Left ventricle myocardium superior (tissue), 1 donor: ENCODE data around the gene EHMT2. TPM values are rescaled to one million over a fixed set of nuclear protein-coding genes. Genes with fewer than 3 reads are reported as not detected.
"Not testable (repeated sequence)": the region's sequence is repeated elsewhere in the genome, so short reads cannot be mapped to it uniquely, and the experiment has no call there.

Source experiments
- ATAC-seq: fragments of 200-7000 bp; cut with Tn5 transposase; one replicate; pipeline ENCODE4 v1.9.1; 2020; ENCODE audit warnings: mild to moderate bottlenecking, moderate library complexity
- DNase-seq: peaks from one replicate; pipeline ENCODE4 v3.0.0-alpha.2; 2020
- intact Hi-C: fragments of 100-400 bp; cut with micrococcal nuclease; formaldehyde crosslinking; loops from one replicate; pipeline ENCODE4 v1.11.0; 2022
- total RNA-seq: library from RNA; stranded (reverse); fragmentation: NEBNext Ultra II Directional; extraction: Animal tissue kit (Norgen Biotek cat#: 25700); gene quantifications from one replicate; pipeline ENCODE4 v1.2.1, GENCODE V29; 2021
- donor health status: DM: no; HTN: yes; CAD: no; lungs with severe emphysema.

Gene EHMT2
- total RNA-seq, 1 donor from 2014 or later: 17.1 TPM

GRCh38 chr6:31918069-31918720, 20.7 kb upstream of the EHMT2 start:
- no peak for DNase-seq
- intact Hi-C loops: no loop called here
- ATAC-seq: no peak

GRCh38 chr6:31915756-31916155, 18.3 kb upstream of the EHMT2 start:
- intact Hi-C loops: no loop called here
- ATAC-seq (no peak), DNase-seq (no peak)

GRCh38 chr6:31915351-31915750, 17.9 kb upstream of the EHMT2 start:
- intact Hi-C loops: no loop called here
- ATAC-seq (no peak), DNase-seq (no peak)

GRCh38 chr6:31911826-31912585, 14.5 kb upstream of the EHMT2 start:
- DNase-seq (no peak), ATAC-seq (no peak)
- intact Hi-C loops: no loop called here

- intact Hi-C loops, ATAC-seq: not testable (repeated sequence)
These were observed 11.8 kb upstream of the EHMT2 start for GRCh38 chr6:31909298-31909697.

GRCh38 chr6:31908791-31909190, 11.3 kb upstream of the EHMT2 start:
- DNase-seq (no peak), ATAC-seq (no peak)
- intact Hi-C loops: no loop called here

More at GRCh38 chr6:31909298-31909697, 11.8 kb upstream of the EHMT2 start:
- DNase-seq: not testable (repeated sequence)

GRCh38 chr6:31908255-31908654, 10.8 kb upstream of the EHMT2 start:
- DNase-seq, intact Hi-C loops, ATAC-seq: not testable (repeated sequence)

- peak; percentile 18 for ATAC-seq
- intact Hi-C loops: no loop called here
- no peak for DNase-seq
These were observed 9.8 kb upstream of the EHMT2 start for GRCh38 chr6:31907158-31907813.

GRCh38 chr6:31906727-31907126, 9.2 kb upstream of the EHMT2 start:
- intact Hi-C loops, DNase-seq, ATAC-seq: not testable (repeated sequence)

- DNase-seq (no peak), ATAC-seq (no peak)
- intact Hi-C loops: no loop called here
These were observed 8.6 kb upstream of the EHMT2 start for GRCh38 chr6:31906122-31906521.

GRCh38 chr6:31905041-31905440, 7.5 kb upstream of the EHMT2 start:
- intact Hi-C loops: no loop called here
- ATAC-seq: no peak

GRCh38 chr6:31903957-31904356, 6.5 kb upstream of the EHMT2 start:
- intact Hi-C loops: no loop called here
- no peak for DNase-seq
- ATAC-seq: no peak

More at GRCh38 chr6:31905041-31905440, 7.5 kb upstream of the EHMT2 start:
- no peak for DNase-seq

- DNase-seq: peak; percentile 95
- intact Hi-C loops: no loop called here
- peak; percentile 83 for ATAC-seq
These were observed 4.6 kb upstream of the EHMT2 start, which contains the start of gene ZBTB12 for GRCh38 chr6:31901953-31902643. Gene ZBTB12, minus strand, starts transcription at chr6:31902086. Its CDS starts 781 bp downstream, at chr6:31901305.

GRCh38 chr6:31901415-31901952, 4.0 kb upstream of the EHMT2 start:
- ATAC-seq (peak; percentile 32), DNase-seq (peak; percentile 76)
- intact Hi-C loops: no loop called here

- ATAC-seq: no peak
- DNase-seq: peak; percentile 46
- intact Hi-C loops: no loop called here
These were observed 3.5 kb upstream of the EHMT2 start for GRCh38 chr6:31900917-31901414.

GRCh38 chr6:31899882-31900722, 2.6 kb upstream of the EHMT2 start:
- intact Hi-C loops: no loop called here
- ATAC-seq: no peak

GRCh38 chr6:31899215-31899614, 1.7 kb upstream of the EHMT2 start:
- intact Hi-C loops: no loop called here
- ATAC-seq: no peak
- no peak for DNase-seq

More at GRCh38 chr6:31899882-31900722, 2.6 kb upstream of the EHMT2 start:
- DNase-seq: no peak

- peak; percentile 29 for ATAC-seq
- intact Hi-C loops: no loop called here
- DNase-seq: no peak
These were observed 999 bp upstream of the EHMT2 start for GRCh38 chr6:31898383-31899011.
